Liver (tissue), 9 donors: Measurements from ENCODE around the gene ABTB2. TPM values are rescaled to one million over a fixed set of nuclear protein-coding genes. Genes with fewer than 3 reads are reported as not detected.

ENCODE experiments used
- DNase-seq: peaks from one replicate; pipeline ENCODE4 v3.0.0-alpha.2; 2017; ENCODE audit warnings: low spot score
- H3K27ac ChIP-seq, 2 donors: one replicate each; pipeline ENCODE4 v1.7.0; 2013; ENCODE audit warnings: inconsistent platforms in 2 of 2, low read length in 2 of 2, control low read depth in 1 of 2, low read depth in 1 of 2, mild to moderate bottlenecking in 1 of 2
- H3K27me3 ChIP-seq, 4 donors: one replicate each; pipeline versions ENCODE4 v1.6.1 to v1.7.0; 2013; ENCODE audit warnings: low read length in 3 of 4, inconsistent platforms in 1 of 4, mild to moderate bottlenecking in 1 of 4, moderate library complexity in 1 of 4; ENCODE audit not compliant: control insufficient read depth in 4 of 4, insufficient read depth in 4 of 4
- H3K36me3 ChIP-seq, 4 donors: one replicate each; pipeline versions ENCODE4 v1.6.1 to v1.7.0; 2013; ENCODE audit warnings: low read length in 3 of 4, mild to moderate bottlenecking in 3 of 4, low read depth in 1 of 4, moderate library complexity in 1 of 4; ENCODE audit not compliant: control insufficient read depth in 4 of 4, insufficient read depth in 3 of 4
- H3K4me1 ChIP-seq, 4 donors: one replicate each; pipeline versions ENCODE4 v1.6.1 to v1.7.0; 2013; ENCODE audit warnings: low read length in 3 of 4, mild to moderate bottlenecking in 3 of 4, moderate library complexity in 1 of 4; ENCODE audit not compliant: control insufficient read depth in 4 of 4, insufficient read depth in 4 of 4
- H3K4me3 ChIP-seq, 3 donors: one replicate each; pipeline versions ENCODE4 v1.6.1 to v1.7.0; 2013; ENCODE audit warnings: low read length in 3 of 3, control low read depth in 1 of 3, low read depth in 1 of 3, mild to moderate bottlenecking in 1 of 3
- H3K9ac ChIP-seq, 2 donors: one replicate each; pipeline ENCODE4 v1.7.0; 2013; ENCODE audit warnings: low read length in 2 of 2, mild to moderate bottlenecking in 2 of 2, moderate library complexity in 2 of 2, control low read depth in 1 of 2, low read depth in 1 of 2
- H3K9me3 ChIP-seq, 4 donors: one replicate each; pipeline versions ENCODE4 v1.6.1 to v1.7.0; 2013; ENCODE audit warnings: low read length in 3 of 4; ENCODE audit not compliant: control insufficient read depth in 4 of 4
- ATF3 ChIP-seq: IDR thresholded peaks from 2 replicates; pipeline ENCODE4 v1.6.1; 2016; ENCODE audit warnings: antibody characterized with exemption
- CTCF ChIP-seq: fragments of 150-350 bp; IDR thresholded peaks from 2 replicates; pipeline ENCODE4 v1.5.1; 2017; ENCODE audit warnings: improper control_type of control experiment, low read depth, low read length; ENCODE audit not compliant: missing input control
- EGR1 ChIP-seq, 2 donors: IDR thresholded peaks; 2 replicates each; pipeline ENCODE4 v1.6.1; 2016 to 2018; ENCODE audit warnings: antibody characterized with exemption in 2 of 2, low read depth in 2 of 2
- FOXA1 ChIP-seq: IDR thresholded peaks from 2 replicates; pipeline ENCODE4 v1.6.1; 2016; ENCODE audit warnings: antibody characterized with exemption
- FOXA2 ChIP-seq: IDR thresholded peaks from 2 replicates; pipeline ENCODE4 v1.6.1; 2016; ENCODE audit warnings: antibody characterized with exemption
- GABPA ChIP-seq, 2 donors: IDR thresholded peaks in 1 of 2; conservative IDR thresholded peaks in 1 of 2; 2 replicates each; pipeline ENCODE4 v1.6.1; 2016; ENCODE audit warnings: antibody characterized with exemption in 2 of 2, mild to moderate bottlenecking in 1 of 2, moderate library complexity in 1 of 2
- HNF4A ChIP-seq, 2 donors: conservative IDR thresholded peaks; 2 replicates each; pipeline ENCODE4 v1.6.1; 2016; ENCODE audit warnings: antibody characterized with exemption in 2 of 2, mild to moderate bottlenecking in 2 of 2
- HNF4G ChIP-seq: IDR thresholded peaks from 2 replicates; pipeline ENCODE4 v1.6.1; 2016; ENCODE audit warnings: antibody characterized with exemption
- JUND ChIP-seq, 2 donors: IDR thresholded peaks; 2 replicates each; pipeline ENCODE4 v1.6.1; 2016; ENCODE audit warnings: antibody characterized with exemption in 2 of 2
- MAX ChIP-seq: IDR thresholded peaks from 2 replicates; pipeline ENCODE4 v1.6.1; 2016; ENCODE audit warnings: antibody characterized with exemption
- NR2F2 ChIP-seq: IDR thresholded peaks from 2 replicates; pipeline ENCODE4 v1.6.1; 2016; ENCODE audit warnings: antibody characterized with exemption
- RAD21 ChIP-seq, 2 donors: IDR thresholded peaks; 2 replicates each; pipeline ENCODE4 v1.6.1; 2016; ENCODE audit warnings: antibody characterized with exemption in 2 of 2, mild to moderate bottlenecking in 2 of 2
- REST ChIP-seq: IDR thresholded peaks from 2 replicates; pipeline ENCODE4 v1.6.1; 2016; ENCODE audit warnings: antibody characterized with exemption, mild to moderate bottlenecking
- RXRA ChIP-seq, 2 donors: IDR thresholded peaks; 2 replicates each; pipeline ENCODE4 v1.6.1; 2017 to 2018; ENCODE audit warnings: antibody characterized with exemption in 2 of 2, mild to moderate bottlenecking in 1 of 2
- SP1 ChIP-seq: IDR thresholded peaks from 2 replicates; pipeline ENCODE4 v1.6.1; 2018; ENCODE audit warnings: antibody characterized with exemption, mild to moderate bottlenecking
- TAF1 ChIP-seq: conservative IDR thresholded peaks from 2 replicates; pipeline ENCODE4 v1.6.1; 2016; ENCODE audit warnings: antibody characterized with exemption, mild to moderate bottlenecking
- YY1 ChIP-seq: IDR thresholded peaks from 2 replicates; pipeline ENCODE4 v1.6.1; 2016; ENCODE audit warnings: antibody characterized with exemption, mild to moderate bottlenecking
- ZBTB33 ChIP-seq: IDR thresholded peaks from 2 replicates; pipeline ENCODE4 v1.6.1; 2016; ENCODE audit warnings: antibody characterized with exemption
- WGBS: extraction: QIAGEN DNeasy Blood & Tissue Kit; methylation state at CpG from one replicate; pipeline ENCODE4 v1.1.7; 2013; 5-methylcytosine and 5-hydroxymethylcytosine counted together
- polyA plus RNA-seq, 2 donors: library from polyadenylated mRNA; stranded (reverse) in 1 of 2; unstranded in 1 of 2; fragments of 200-250 nt in 1 of 2; fragments of >200 nt in 1 of 2; fragmentation: Nextera tagmentation in 1 of 2; extraction: Ambion mirVana in 1 of 2; gene quantifications; one replicate each; pipeline versions ENCODE4 v1.2.1 to v1.2.3, GENCODE V29; 2013 to 2015
- total RNA-seq, 2 donors: library from RNA; depleted of rRNA; stranded (reverse); fragments of >200 nt; gene quantifications; one replicate each; pipeline ENCODE4 v1.2.3, GENCODE V29; 2014
- donor health status: healthy.
- donor health status: healthy.
- donor health status: healthy.
- donor health status: healthy.
- donor health status: healthy.

ABTB2 gene
- total and polyA plus RNA-seq, 4 donors, result 2.4 to 8.9 (median 6.1) TPM

GRCh38 chr11:34356913-34357700 is 703 bp downstream of the ABTB2 start:
- Histone ChIP-seq H3K36me3 (no peaks in the 10 kb centered on the region), H3K27ac (peak overlapping the region; percentile 37 to 66), H3K27me3 (no peaks in the 10 kb centered on the region), H3K9me3 (no peaks in the 10 kb centered on the region), H3K4me1 (peaks cover 0 to 55% (median 37%) of the 10 kb centered on the region in 4 donors), H3K4me3 (peak overlapping the region; percentile 64 to 76 (median 65)), H3K9ac (peak overlapping the region; percentile 21 to 61)
- WGBS, result under 1% methylated on average over 83 of the region's 83 CpGs
- peak in 1 of 2 donors; percentile 41 for TF ChIP-seq RAD21 (IDR thresholded peaks at IDR 0.05)
- TF ChIP-seq HNF4A (conservative IDR thresholded peaks at IDR 0.05), result peak in 1 of 2 donors; percentile 35
- no peak for TF ChIP-seq YY1
- TF ChIP-seq ZBTB33, result no peak
- peak; percentile 42 for DNase-seq

- peaks cover 0 to 55% (median 37%) of the 10 kb centered on the region in 4 donors for H3K4me1 ChIP-seq
- no peaks in the 10 kb centered on the region for H3K36me3 ChIP-seq
- H3K27ac ChIP-seq, result peak overlapping the region; percentile 37 to 66
- 4% methylated on average over 19 of the region's 19 CpGs for WGBS
- H3K9ac ChIP-seq, result peak overlapping the region; percentile 39 to 61
- peak overlapping the region; percentile 64 to 76 (median 65) for H3K4me3 ChIP-seq
- no peaks in the 10 kb centered on the region for H3K27me3 ChIP-seq
- no peak for DNase-seq
- TF ChIP-seq YY1 (no peak), MAX (no peak), ATF3 (no peak), NR2F2 (no peak), RAD21 (IDR thresholded peaks at IDR 0.05) (no peak), SP1 (no peak), FOXA2 (no peak), JUND (IDR thresholded peaks at IDR 0.05) (no peak), FOXA1 (no peak), HNF4G (no peak), HNF4A (conservative IDR thresholded peaks at IDR 0.05) (no peak), CTCF (no peak), RXRA (IDR thresholded peaks at IDR 0.05) (no peak), ZBTB33 (no peak), EGR1 (IDR thresholded peaks at IDR 0.05; ENCODE audit: low read depth in 2 of 2) (no peak), TAF1 (no peak), GABPA (IDR thresholded peaks at IDR 0.05 in 1 of 2, conservative IDR thresholded peaks at IDR 0.05 in 1 of 2) (no peak), REST (no peak)
- no peaks in the 10 kb centered on the region for H3K9me3 ChIP-seq
These were observed 1.3 kb downstream of the ABTB2 start for GRCh38 chr11:34356576-34356912.
